HepG2 (cell line): ENCODE data around the gene SIRT5. TPM values are rescaled to one million over a fixed set of nuclear protein-coding genes. Genes with fewer than 3 reads are reported as not detected.

Experiments
- ATAC-seq: fragments of 200-7000 bp; cut with Tn5 transposase; 3 replicates; pipeline ENCODE4 v1.9.1; 2020; ENCODE audit warnings: mild to moderate bottlenecking, moderate library complexity
- BruUV-seq: library from RNA; stranded (reverse); fragments of 400-500 nt; replicated peaks from 2 replicates; lab custom pipeline; 2021; lab: Mats Ljungman, UMichigan
- CTCF ChIA-PET: fragments of 300-600 bp; formaldehyde crosslinking; extraction: SDS; loops from one replicate; lab custom pipeline; 2021; ENCODE audit warnings: low total read pairs, inconsistent platforms, low intra/inter-chr PET ratio; lab: Yijun Ruan, JAX
- POLR2A ChIA-PET: fragments of 350-600 bp; sonication (Branson Sonifier 250); formaldehyde crosslinking; loops from one replicate; lab custom pipeline; 2020; ENCODE audit warnings: antibody characterized with exemption, inconsistent platforms; lab: Yijun Ruan, JAX
- DNase-seq: peaks from one replicate; pipeline ENCODE4 v3.0.0-alpha.2; 2015; ENCODE audit warnings: low spot score
- FAIRE-seq: peaks from 3 replicates; lab custom pipeline; 2011; peaks lifted over from hg19 to GRCh38; lab: Jason Lieb, UNC
- H2AFZ ChIP-seq: one replicate; pipeline ENCODE4 v1.6.1; 2011; ENCODE audit warnings: low read length, inconsistent platforms
- H3K27ac ChIP-seq: fragments of 300-600 bp; 3 replicates; pipeline ENCODE4 v1.8.0; 2011; ENCODE audit warnings: mixed run types, mild to moderate bottlenecking, mixed read lengths, low read length, inconsistent platforms; ENCODE audit not compliant: insufficient read depth; ENCODE audit errors: extremely low read length
- H3K27me3 ChIP-seq, 2 experiments: fragments of 200-600 bp in 1 of 2; 2 replicates in 1 of 2; 3 replicates in 1 of 2; pipeline versions ENCODE4 v1.6.0 to v1.8.0; 2011; ENCODE audit warnings: low read length in 2 of 2, mild to moderate bottlenecking in 2 of 2, moderate library complexity in 2 of 2, inconsistent platforms in 1 of 2; ENCODE audit not compliant: insufficient read depth in 2 of 2, control insufficient read depth in 1 of 2
- H3K36me3 ChIP-seq, 2 experiments: fragments of 200-600 bp in 1 of 2; replicated peaks in 1 of 2; 2 replicates in 1 of 2; 3 replicates in 1 of 2; pipeline versions ENCODE4 v1.5.1 to v1.8.0; 2011; ENCODE audit warnings: low read length in 2 of 2, inconsistent platforms in 1 of 2; ENCODE audit not compliant: insufficient read depth in 2 of 2, control insufficient read depth in 1 of 2
- H3K4me1 ChIP-seq: 2 replicates; pipeline ENCODE4 v1.5.1; 2012; ENCODE audit warnings: low read length, inconsistent platforms; ENCODE audit not compliant: insufficient read depth
- H3K4me2 ChIP-seq: 2 replicates; pipeline ENCODE4 v1.6.0; 2011; ENCODE audit warnings: low read depth, low read length, inconsistent platforms
- H3K4me3 ChIP-seq, 3 experiments: fragments of 200-600 bp in 1 of 3; sonication (generic), shearing (Covaris generic) in 1 of 3; replicated peaks in 1 of 3; 2 replicates each; pipeline ENCODE4 v1.5.1; 2011 to 2016; ENCODE audit warnings: low read length in 3 of 3, inconsistent platforms in 2 of 3, low read depth in 2 of 3, mild to moderate bottlenecking in 2 of 3, control low read depth in 1 of 3, mixed read lengths in 1 of 3; ENCODE audit not compliant: insufficient read depth in 1 of 3
- H3K79me2 ChIP-seq: one replicate; pipeline ENCODE4 v1.6.1; 2011; ENCODE audit warnings: low read length, inconsistent platforms; ENCODE audit not compliant: insufficient read depth
- H3K9ac ChIP-seq: 2 replicates; pipeline ENCODE4 v1.6.0; 2011; ENCODE audit warnings: mild to moderate bottlenecking, low read depth, low read length, inconsistent platforms; ENCODE audit not compliant: insufficient read depth
- H3K9me3 ChIP-seq: 2 replicates; pipeline ENCODE4 v1.5.1; 2012; ENCODE audit warnings: mild to moderate bottlenecking, low read length
- H4K20me1 ChIP-seq: 2 replicates; pipeline ENCODE4 v1.6.0; 2011; ENCODE audit warnings: inconsistent platforms, mild to moderate bottlenecking, low read length, moderate library complexity; ENCODE audit not compliant: insufficient read depth
- GRHL1 ChIP-seq: sonication (generic); formaldehyde crosslinking; conservative IDR thresholded peaks from 2 replicates; pipeline ENCODE4 v1.8.0; 2022; ENCODE audit warnings: missing genetic modification reagents
- MNT ChIP-seq: fragments of 450-650 bp; IDR thresholded peaks from 2 replicates; pipeline ENCODE4 v1.6.1; 2016
- MXI1 ChIP-seq: IDR thresholded peaks from 3 replicates; pipeline ENCODE4 v1.6.1; 2012; ENCODE audit warnings: low read depth, low read length, inconsistent platforms, borderline replicate concordance
- PAWR ChIP-seq: sonication (generic); formaldehyde crosslinking; IDR thresholded peaks from 2 replicates; pipeline ENCODE4 v1.4.0; 2020; ENCODE audit warnings: missing genetic modification reagents, mild to moderate bottlenecking, borderline replicate concordance
- SNAPC2 ChIP-seq: sonication (generic); formaldehyde crosslinking; IDR thresholded peaks from 2 replicates; pipeline ENCODE4 v1.8.1; 2022; ENCODE audit warnings: mild to moderate bottlenecking, missing genetic modification reagents
- SOX5 ChIP-seq: IDR thresholded peaks from 2 replicates; pipeline ENCODE4 v1.6.1; 2016; ENCODE audit warnings: borderline replicate concordance
- ZKSCAN8 ChIP-seq: IDR thresholded peaks from 2 replicates; pipeline ENCODE4 v1.6.1; 2016; ENCODE audit warnings: borderline replicate concordance, missing genetic modification reagents, missing compliant biosample characterization
- ZNF121 ChIP-seq: sonication (generic); formaldehyde crosslinking; IDR thresholded peaks from 2 replicates; pipeline ENCODE4 v1.5.0; 2020; ENCODE audit warnings: mild to moderate bottlenecking, missing genetic modification reagents
- ZNF441 ChIP-seq: sonication (generic); formaldehyde crosslinking; IDR thresholded peaks from 2 replicates; pipeline ENCODE4 v1.7.0; 2021; ENCODE audit warnings: missing genetic modification reagents, borderline replicate concordance
- ZNF629 ChIP-seq: sonication (generic); formaldehyde crosslinking; conservative IDR thresholded peaks from 2 replicates; pipeline ENCODE4 v1.5.0; 2020; ENCODE audit warnings: missing genetic modification reagents
- WGBS: methylation state at CpG from one replicate; pipeline ENCODE4 v1.1.6; 2017; ENCODE audit warnings: low lambda C conversion rate; 5-methylcytosine and 5-hydroxymethylcytosine counted together
- in situ Hi-C: cut with HindIII; loops from 2 replicates; pipeline ENCODE4 v1.10.0; 2017; ENCODE audit warnings: low pct_unique_long_range_greater_than_20kb; ENCODE audit not compliant: extremely low pct_ligation_motif_present
- intact Hi-C: fragments of 100-400 bp; cut with micrococcal nuclease; formaldehyde crosslinking; loops from one replicate; pipeline ENCODE4 v1.10.0; 2022; ENCODE audit not compliant: unreplicated experiment
- polyA plus RNA-seq, 8 experiments: library from polyadenylated mRNA; depleted of rRNA in 3 of 8; stranded (reverse) in 7 of 8; unstranded in 1 of 8; fragments of >200 nt; fragmentation: Illumina TruSeq in 4 of 8; extraction: Trizol in 4 of 8; gene quantifications; 2 replicates each; pipeline versions ENCODE4 v1.2.1 to v1.2.3, GENCODE V29; 2011 to 2016; ENCODE audit warnings: low read depth in 4 of 8, missing spikeins in 1 of 8, mixed read lengths in 1 of 8; ENCODE audit not compliant: insufficient read depth in 1 of 8
- total RNA-seq, 5 experiments: library from RNA; depleted of rRNA; stranded (reverse); fragments of >200 nt; fragmentation: Illumina TruSeq; extraction: Trizol; gene quantifications; 2 replicates each; pipeline ENCODE4 v1.2.3, GENCODE V29; 2016; ENCODE audit warnings: low read depth in 1 of 5

SIRT5 gene
- total and polyA plus RNA-seq, 2 of the 13 experiments (the other 11 are each of a cell fraction or from before 2014, with no cell fraction given), result 14.1 to 16.6 TPM

GRCh38 chr6:13524801-13525508, 49.4 kb upstream of the SIRT5 start:
- H3K4me1 ChIP-seq, result peaks cover 14% of the 10 kb centered on the region; the same call in 1 of the 2 replicates
- H3K79me2 ChIP-seq, result no peaks in the 10 kb centered on the region
- POLR2A ChIA-PET, result no interaction called here
- H4K20me1 ChIP-seq, result no peaks in the 10 kb centered on the region
- 64% methylated on average over 12 of the region's 12 CpGs for WGBS
- H3K9me3 ChIP-seq, result no peaks in the 10 kb centered on the region
- no peak overlapping the region for H3K4me2 ChIP-seq
- CTCF ChIA-PET, result no interaction called here
- no peak overlapping the region for H2AFZ ChIP-seq
- ATAC-seq (no peak; the same call in 2 of the 3 replicates), FAIRE-seq (no peak), DNase-seq (no peak)
- H3K27me3 ChIP-seq, result peaks cover 0 to 17% of the 10 kb centered on the region in 2 experiments; a peak in 2 of 5 replicates
- peak; percentile 67 for TF ChIP-seq ZNF121 (CRISPR knock-in tag)
- no peak for TF ChIP-seq ZKSCAN8 (CRISPR knock-in tag)
- TF ChIP-seq SNAPC2 (CRISPR knock-in tag), result no peak
- no peak for TF ChIP-seq SOX5 (CRISPR knock-in tag)
- no peak for TF ChIP-seq MNT
- TF ChIP-seq MXI1, result no peak
- intact Hi-C loops (no loop called here), in situ Hi-C loops (loop anchor here (25.0 kb wide), 2 partner anchors 338 to 613 kb away; no protein-coding TSS in a partner anchor)
- H3K9ac ChIP-seq, result no peak overlapping the region
- H3K36me3 ChIP-seq, result no peaks in the 10 kb centered on the region
- H3K4me3 ChIP-seq, result no peak overlapping the region
- no peak overlapping the region for H3K27ac ChIP-seq
- BruUV-seq, result no TSS peak

- Histone ChIP-seq H3K9ac (no peak overlapping the region), H4K20me1 (no peaks in the 10 kb centered on the region), H3K36me3 (no peaks in the 10 kb centered on the region), H3K4me3 (no peak overlapping the region), H3K4me1 (peaks cover 14% of the 10 kb centered on the region; the same call in 1 of the 2 replicates), H3K27ac (no peak overlapping the region), H3K4me2 (no peak overlapping the region), H3K27me3 (peaks cover 0 to 23% of the 10 kb centered on the region in 2 experiments; a peak in 3 of 5 replicates), H3K79me2 (no peaks in the 10 kb centered on the region), H3K9me3 (no peaks in the 10 kb centered on the region), H2AFZ (no peak overlapping the region)
- no peak for FAIRE-seq
- WGBS, result 91% methylated on average over 1 of the region's 1 CpG
- in situ Hi-C loops, result loop anchor here (25.0 kb wide), 2 partner anchors 339 to 614 kb away; no protein-coding TSS in a partner anchor
- ChIA-PET CTCF (no interaction called here), POLR2A (no interaction called here)
- BruUV-seq, result no TSS peak
- intact Hi-C loops, result no loop called here
- no peak for DNase-seq
- TF ChIP-seq GRHL1 (CRISPR knock-in tag) (no peak), ZNF441 (CRISPR knock-in tag) (no peak), PAWR (CRISPR knock-in tag) (no peak), ZNF629 (CRISPR knock-in tag) (peak; percentile 73)
- no peak for ATAC-seq
Observed at GRCh38 chr6:13526357-13526726, 48.1 kb upstream of the SIRT5 start.
